GM18519 (cell line): Measurements from ENCODE around the gene POU2AF2.
"Not testable (repeated sequence)": the region's sequence is repeated elsewhere in the genome, so short reads cannot be mapped to it uniquely, and the experiment has no call there.

Experiments used
- ATAC-seq: cut with Tn5 transposase; IDR thresholded peaks from one replicate; pipeline ENCODE4 v1.9.1; 2021; ENCODE audit warnings: mild to moderate bottlenecking, moderate library complexity; ENCODE audit not compliant: unreplicated experiment, low FRiP score

Gene POU2AF2, protein sequence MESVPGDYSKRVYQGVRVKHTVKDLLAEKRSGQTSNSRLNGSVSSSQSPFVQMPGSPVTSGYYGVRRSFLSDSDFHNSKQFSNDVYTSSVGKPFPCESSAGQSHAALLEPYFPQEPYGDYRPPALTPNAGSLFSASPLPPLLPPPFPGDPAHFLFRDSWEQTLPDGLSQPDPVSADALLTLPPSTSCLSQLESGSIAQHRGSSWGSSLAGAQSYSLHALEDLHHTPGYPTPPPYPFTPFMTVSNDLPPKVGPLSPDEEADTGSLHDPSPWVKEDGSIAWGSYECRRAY

DNA sequence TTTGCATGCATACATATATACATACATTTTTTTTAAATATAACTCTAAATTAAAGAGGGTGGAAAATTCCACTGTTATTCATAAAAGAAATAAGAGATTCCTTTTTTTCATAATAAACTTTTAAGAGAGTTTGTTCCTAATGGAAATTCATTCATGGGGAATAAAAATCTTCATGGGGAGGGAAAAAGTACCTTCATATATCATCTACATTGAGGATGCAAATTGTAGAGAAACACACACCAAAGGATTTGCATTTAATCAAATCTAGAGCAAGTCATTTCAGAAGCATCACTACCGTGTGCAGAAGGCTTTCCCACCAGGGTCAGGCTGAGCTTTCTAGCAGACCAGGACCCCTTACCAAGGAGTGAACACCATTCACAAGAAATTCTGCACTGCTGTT, at the start of gene POU2AF2:
TSS of gene POU2AF2 (plus strand) at position 301 of the 400 bp plus-strand sequence. CDS start 129 bp downstream, outside the sequence.
- no peak for ATAC-seq

DNA sequence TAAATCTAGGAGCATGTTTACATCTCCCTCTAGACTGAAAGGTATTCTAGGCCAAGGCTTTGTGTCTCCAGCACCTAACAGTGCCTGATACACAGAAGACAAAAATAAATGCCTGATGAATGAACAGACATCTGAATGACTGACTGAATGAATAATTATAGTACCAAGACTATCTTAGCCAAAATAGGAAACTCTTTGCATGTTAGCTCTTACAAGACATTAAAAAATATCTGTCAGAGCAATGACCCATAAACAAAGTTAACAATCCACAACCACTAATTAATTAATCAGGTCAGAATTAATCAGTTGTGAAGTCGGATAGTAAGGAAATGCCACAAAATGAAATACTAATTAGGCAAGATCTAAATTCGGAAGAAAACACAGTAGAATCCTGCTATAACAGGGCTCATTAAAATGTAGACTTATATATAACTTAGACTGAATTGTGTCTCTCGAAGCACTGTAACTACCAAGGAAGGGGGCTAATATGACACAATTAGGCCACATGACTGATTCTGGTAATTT, 45.5 kb upstream of the POU2AF2 start:
- ATAC-seq: no peak

DNA sequence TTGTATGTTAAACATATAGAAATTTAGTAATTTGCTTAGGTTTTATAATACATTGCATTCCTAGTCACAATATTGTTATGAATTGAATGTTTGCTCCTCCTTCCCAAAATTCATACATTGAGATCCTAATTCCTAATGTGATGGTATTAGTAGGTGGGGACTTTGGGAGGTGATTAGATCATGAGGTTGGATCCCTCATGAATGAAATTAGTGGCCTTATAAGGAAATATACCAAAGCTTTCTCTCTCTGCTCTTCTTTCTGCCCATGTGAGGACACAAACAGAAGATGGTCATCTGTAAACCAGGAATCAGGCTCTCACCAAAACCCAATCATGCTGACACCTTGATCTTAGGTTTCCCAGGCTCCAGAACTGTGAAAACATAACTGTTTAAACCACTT, 41.3 kb upstream of the POU2AF2 start:
- no peak for ATAC-seq

DNA sequence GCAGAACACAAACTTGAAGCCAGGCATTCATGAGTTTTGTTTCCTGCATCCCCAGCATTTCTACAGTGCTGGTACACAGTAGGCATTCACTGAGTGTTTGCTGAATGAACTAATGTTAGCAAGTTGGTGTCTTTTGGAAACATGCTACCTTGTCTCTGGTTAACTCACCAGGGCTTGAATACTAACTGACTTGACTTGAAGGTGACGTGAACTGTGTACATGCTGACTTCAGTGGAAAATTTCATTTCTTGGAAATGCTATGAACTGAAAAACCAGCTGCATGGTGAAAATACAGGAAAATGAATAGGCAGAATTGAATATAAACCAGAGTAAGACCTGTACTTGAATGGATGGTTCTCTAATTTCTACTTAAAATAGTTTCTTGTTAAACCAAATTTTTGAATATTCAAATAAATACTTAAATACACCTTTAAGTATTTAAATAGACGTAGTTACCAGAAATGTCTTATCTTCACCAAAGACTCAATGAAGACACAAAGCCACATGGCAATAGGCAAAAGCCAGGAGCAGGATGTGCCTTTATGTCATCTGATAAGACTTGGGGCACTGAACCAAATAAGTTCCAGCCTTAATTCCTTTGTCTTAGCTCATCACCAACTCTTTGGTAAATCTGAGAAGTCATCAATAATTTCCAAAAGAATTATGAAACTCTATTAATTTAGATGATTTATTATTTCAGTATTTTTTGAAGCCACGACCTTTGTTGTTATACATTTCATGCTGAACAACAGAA, 39.7 kb upstream of the POU2AF2 start:
- ATAC-seq: no peak

DNA sequence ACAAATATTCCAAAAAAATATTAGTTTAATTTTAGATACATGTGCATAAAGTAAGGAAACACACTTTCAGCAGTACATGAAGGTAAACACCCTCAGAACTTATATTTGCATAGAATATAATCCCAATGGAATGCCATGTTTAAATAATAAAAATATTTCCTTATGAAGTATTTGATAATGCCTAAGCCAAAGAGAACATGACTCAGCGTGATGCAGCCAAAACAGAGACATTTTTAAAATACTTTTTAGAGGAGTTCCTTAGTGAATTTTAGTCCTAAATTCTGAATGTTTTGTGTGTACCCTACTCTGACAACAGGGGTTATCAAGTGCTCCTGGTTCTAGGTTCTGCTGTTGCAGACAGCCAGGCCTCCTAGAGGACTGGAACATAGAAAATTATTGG, 39.1 kb upstream of the POU2AF2 start:
- no peak for ATAC-seq

DNA sequence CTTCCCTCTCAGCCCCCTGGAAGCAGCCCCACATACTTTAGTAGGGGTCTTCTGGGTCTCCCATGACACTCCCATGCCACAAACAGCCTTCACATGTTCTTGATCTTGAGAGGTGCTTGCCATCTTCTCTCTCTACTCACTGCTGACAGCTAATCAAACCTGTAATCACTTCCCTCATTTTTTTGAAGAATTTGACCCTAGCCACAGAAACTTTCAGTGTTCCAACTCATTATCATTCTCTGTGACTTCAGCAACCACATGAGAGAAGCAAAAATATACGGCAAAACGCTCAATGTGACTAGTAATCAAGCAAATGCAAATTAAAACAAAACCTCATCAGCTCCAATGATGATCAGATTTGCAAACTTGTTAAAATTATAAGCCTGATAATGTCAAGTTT, 38.3 kb upstream of the POU2AF2 start:
- ATAC-seq: no peak

DNA sequence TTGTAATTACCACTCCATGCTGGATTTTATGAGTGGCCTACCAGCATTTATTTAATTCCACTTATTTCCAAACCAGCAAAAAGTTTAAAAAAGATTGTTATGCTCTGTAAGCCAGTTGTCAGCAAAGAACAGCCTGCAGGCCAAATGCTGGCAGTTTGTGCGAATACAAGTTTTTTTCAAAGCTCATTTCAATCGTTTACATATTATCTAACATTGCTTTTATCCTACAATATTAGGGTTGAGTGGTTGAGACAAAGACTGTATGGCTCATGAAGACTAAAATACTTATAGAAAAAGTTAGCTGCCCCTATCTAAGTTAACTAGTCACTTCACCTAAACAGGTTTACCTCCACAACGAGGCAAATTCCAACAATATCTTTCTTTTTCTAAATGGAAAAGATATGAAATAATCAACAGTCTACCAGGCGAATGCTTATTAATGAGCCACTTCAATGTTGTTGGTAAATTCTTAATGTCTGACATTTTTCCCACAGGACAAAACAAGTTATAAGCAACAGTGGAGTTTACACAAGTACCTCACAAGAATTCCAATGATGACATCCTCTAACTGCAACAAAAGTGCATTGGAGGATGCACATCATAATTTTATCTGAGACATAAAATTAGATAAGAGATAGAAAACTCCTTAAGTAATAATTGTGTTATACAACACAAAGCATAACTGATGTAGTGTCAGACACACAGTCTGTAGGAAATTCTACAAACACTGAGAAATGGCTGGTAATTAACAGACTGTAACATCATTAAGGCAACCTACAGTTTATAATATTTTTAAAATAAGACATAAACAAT, 35.8 kb upstream of the POU2AF2 start:
- no peak for ATAC-seq

DNA sequence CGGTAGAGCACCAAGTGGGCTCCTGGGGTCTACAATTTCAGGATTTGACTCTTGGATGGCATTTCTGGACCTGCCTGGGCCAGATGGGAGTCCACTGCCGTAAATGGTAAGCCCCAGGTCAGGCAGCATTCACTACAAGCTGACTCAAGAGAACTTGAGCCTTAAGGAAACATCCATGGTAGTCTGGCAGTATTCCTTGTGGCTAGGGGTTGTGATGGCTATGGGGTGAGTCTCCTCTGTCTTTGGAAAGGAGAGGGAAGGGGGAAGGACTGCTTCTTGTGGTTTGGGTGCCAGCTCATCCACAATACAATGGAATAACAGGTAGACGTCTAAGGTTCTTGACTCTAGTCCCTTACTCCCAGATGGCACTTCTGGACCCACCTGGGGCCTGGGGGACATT, 32.3 kb upstream of the POU2AF2 start:
- no peak for ATAC-seq

DNA sequence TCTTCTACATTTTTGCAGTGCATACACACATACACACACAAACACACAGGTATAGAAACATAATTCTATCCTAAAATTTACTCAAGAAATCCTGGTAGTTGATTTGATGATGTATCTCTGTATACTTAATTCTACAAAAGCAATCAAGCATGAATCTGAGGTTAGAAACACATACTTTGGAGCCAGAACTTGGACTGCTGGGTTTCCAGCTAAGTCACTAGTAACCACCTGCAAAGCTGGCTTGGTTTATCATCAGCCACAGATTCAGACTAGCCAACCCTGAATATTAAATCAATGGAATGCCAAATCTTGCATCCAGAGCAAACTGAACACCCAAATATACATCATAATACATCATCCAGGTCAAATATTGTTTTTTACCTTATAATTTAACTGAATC, 24.8 kb upstream of the POU2AF2 start:
- ATAC-seq: no peak

DNA sequence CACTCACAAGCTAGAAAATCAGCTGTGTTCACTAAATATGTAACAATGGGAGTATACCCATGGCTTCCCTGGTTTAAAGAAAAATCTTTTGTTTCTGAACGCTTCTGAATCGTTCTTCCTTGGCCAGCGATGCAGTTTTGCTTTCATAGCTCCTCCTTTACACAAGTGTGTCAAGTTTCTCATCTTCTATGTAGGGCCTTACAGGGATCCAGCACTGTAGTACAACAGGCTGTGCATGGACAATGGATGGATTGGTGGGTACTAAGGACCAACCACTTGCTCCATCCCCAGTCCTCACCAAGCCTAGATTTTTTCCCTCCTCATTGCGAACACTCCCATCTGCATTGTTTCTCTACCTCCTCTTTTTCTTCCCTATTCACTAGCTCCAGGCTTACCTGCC, 24.3 kb upstream of the POU2AF2 start:
- no peak for ATAC-seq

DNA sequence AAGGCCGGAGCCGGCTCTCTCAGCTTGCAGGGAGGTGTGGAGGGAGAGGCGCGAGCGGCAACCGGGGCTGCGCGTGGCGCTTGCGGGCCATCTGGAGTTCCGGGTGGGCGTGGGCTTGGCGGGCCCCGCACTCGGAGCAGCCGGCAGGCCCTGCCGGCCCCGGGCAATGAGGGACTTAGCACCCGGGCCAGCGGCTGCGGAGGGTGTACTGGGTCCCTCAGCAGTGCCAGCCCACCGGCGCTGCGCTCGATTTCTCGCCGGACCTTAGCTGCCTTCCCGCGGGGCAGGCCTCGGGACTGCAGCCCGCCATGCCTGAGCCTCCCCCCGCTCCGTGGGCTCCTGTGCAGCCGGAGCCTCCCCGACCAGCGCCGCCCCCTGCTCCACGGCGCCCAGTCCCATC, 23.6 kb upstream of the POU2AF2 start:
- not testable (repeated sequence) for ATAC-seq

DNA sequence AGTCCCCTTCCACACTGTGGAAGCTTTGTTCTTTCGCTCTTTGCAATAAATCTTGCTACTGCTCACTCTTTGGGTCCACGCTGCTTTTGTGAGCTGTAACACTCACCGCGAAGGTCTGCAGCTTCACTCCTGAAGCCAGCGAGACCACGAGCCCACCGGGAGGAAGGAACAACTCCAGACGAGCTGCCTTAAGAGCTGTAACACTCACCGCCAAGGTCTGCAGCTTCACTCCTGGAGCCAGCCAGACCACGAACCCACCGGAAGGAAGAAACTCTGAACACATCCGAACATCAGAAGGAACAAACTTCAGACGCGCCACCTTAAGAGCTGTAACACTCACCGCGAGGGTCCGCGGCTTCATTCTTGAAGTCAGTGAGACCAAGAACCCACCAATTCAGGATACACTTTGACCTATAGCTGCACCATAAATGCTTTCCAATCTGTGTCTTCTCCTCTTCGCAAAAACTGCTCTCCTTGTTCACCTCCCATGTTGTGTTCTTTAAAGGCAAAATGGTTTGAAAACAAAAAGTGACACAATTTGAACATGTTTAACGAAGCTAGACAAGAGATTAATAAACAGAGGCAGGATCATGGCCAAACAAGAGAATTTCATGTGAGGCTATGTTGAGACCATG, 22.6 kb upstream of the POU2AF2 start:
- not testable (repeated sequence) for ATAC-seq

DNA sequence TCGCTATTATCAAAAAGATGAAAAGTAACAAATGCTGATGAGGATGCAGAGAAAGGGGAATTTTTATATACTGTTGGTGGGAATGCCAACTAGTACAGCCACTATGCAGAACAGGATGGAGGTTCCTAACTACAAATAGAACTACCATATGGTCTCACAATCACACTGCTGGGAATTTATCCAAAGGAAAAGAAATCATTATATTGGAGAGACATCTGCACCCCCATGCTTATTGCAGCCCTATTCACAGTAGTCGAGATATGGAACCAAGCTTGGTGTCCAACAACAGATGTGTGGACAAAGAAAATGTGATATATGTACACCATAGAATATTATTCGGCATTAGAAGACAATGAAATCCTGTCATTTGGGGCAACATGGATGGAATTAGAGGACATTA, 19.6 kb upstream of the POU2AF2 start:
- ATAC-seq: no peak

DNA sequence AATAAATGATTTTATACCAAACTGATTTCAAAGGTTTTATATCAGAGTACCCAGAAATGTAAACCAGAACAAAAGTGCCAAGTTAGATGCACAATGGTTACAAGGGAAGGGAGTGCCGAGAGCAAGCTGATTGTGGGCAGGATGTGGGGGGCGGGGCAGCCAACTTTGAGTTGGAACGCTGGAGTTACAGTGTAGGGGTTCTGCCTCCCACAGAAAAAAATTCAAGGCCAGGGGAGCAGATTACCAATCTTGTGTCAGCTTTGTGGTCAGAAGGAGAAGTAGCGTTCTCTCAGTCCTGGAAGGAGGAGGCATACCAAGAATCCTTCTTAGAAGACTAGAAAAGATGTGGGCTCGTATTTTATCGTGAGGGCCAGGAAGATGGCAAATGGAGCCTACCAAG, 15.9 kb upstream of the POU2AF2 start:
- no peak for ATAC-seq

DNA sequence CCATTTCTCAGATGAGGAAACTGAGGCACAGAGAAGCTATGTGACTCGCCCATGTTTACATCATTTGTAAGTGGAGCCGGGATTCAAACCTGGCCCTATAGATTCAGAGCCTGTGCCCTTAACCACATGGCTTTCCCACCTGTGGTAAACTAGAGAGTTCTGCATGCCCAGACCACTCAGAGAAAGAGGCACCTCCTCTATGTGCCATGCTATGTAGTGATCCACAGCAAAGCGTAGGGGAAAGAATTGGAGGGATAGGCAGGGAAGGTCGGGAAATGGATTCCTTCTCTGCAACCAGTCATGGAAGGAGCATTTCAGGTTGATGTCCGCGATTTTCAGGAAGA, 15.4 kb upstream of the POU2AF2 start:
- peak; percentile 18 for ATAC-seq

DNA sequence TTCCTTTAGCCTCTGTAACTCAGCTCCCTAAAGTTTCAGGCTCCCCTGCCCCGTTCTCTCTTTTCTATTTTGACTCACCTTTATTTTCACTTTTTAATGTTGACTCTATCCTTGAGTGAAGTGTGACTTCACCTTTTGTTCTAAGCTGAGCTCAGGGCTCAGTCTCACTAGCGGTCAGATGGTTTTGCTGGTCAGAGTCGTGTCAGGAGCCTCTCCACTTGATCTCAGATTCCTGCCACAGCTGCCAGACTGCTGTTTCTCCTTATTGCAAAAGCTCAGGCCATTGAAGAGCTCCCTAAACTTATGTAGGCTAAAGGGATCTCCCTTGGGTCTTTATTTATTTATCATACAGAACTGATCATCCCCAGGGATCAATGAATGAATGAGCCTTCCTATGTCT, 13.7 kb upstream of the POU2AF2 start:
- no peak for ATAC-seq

DNA sequence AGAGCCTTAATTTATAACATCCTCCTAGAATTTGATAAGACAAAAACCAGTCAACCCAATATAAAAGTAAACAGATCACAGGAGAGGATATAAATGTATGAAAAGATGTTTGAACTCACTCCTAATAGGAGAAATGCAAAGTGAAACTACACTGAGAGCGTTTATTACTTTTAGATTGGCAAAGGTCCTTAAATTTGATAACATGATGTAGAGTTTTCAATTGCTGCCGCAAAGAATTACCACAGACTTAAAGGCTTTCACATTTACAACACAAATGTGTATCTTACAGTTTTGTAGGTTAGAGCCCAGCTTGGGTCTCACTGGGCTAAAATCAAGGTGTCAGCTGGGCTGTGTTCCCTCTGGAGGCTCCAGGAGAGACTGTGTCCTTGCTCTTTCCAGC, 9.1 kb upstream of the POU2AF2 start:
- no peak for ATAC-seq

DNA sequence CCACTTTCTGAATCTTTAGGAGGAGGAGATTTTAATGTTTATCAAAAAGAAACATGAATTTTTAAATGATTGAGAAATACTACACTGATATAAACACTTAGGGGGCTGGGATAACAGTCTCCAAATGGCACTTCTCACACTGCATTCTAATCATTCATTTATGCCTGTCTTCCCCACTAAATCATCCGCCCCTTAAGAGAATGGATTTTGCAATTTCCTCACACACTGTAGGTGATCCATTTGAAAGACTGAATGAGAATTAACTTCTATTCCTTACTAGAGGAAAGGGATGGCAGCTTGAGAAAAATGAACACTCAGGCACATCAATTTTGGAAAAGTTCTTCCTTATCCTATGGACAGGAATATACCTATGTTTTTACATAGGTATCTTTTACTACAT, 7.6 kb upstream of the POU2AF2 start:
- no peak for ATAC-seq

DNA sequence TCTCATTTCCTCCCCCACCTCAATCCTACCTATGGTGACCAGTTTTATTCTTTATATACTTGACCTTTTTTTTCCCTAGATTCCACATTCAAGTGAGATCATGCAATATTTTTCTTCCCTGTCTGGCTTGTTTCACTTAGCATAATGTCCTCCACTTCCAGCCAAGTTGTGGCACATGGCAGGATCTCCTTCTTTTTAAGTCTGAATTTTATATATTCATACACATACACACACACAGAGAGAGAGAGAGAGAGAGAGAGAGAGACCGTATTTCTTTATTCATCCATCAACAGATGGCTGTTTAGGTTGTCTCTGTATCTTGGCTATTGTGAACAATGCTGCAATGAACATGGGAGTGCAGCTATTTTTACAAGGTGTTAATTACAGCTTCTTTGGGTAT, 1.4 kb downstream of the POU2AF2 start:
- no peak for ATAC-seq

DNA sequence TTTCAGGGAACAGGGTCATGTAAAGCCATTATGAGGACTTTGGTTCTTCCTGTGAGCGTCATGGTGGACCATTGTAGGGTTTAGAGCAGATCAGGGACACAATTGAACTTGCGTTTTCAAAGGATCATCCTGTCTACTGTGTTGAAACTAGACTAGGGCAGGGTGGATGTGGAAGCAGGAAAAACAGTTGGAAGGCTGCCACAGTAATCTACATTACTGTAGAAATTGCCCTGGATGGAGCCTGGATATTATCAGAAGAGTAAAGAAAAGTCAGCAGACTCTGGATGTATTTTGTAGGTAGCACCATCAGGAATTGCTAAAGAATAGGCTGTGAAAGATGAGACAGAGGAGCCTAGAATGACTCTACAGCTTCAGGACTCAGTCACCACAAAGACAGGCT, 5.4 kb downstream of the POU2AF2 start:
- ATAC-seq: no peak

DNA sequence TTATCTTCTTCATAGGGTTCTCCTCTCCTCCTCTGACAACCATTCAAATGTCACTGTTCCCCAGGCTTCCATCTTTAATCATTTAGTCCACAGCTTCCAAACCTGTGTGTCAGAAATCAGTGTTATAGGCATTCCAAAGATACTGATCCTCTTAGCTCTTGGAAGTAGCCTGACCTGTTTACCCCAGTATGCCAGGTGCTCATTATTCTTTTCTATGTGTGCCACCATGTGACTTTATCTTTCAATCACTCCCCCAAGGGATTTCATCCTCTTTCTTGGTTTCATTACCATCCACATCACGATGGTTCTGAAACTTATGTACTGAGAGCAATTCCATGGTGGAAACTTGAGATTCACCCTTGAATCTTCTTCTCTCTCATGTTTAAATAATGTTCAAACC, 7.6 kb downstream of the POU2AF2 start:
- ATAC-seq: no peak
